Colonic mucosa (tissue), 4 donors: ENCODE data around the gene RASGRP2. TPM values are rescaled to one million over a fixed set of nuclear protein-coding genes. Genes with fewer than 3 reads are reported as not detected.

Experiments used
- DNase-seq: peaks from one replicate; pipeline ENCODE4 v3.0.0-alpha.2; 2020
- H3K27ac ChIP-seq: fragments of 200-600 bp; one replicate; pipeline ENCODE4 v1.8.0; 2021
- H3K27me3 ChIP-seq: fragments of 200-600 bp; one replicate; pipeline ENCODE4 v1.8.0; 2021
- H3K36me3 ChIP-seq: fragments of 200-600 bp; one replicate; pipeline ENCODE4 v1.8.0; 2021
- H3K4me1 ChIP-seq: fragments of 200-600 bp; one replicate; pipeline ENCODE4 v1.8.0; 2021; ENCODE audit warnings: mild to moderate bottlenecking
- H3K4me3 ChIP-seq: fragments of 200-600 bp; one replicate; pipeline ENCODE4 v1.8.0; 2021
- H3K9ac ChIP-seq, 2 donors: one replicate each; pipeline ENCODE4 v1.7.0; 2013; ENCODE audit warnings: control low read depth in 2 of 2, low read depth in 2 of 2, low read length in 2 of 2
- H3K9me3 ChIP-seq: fragments of 200-600 bp; one replicate; pipeline ENCODE4 v1.8.0; 2021
- CTCF ChIP-seq: fragments of 200-600 bp; IDR thresholded peaks from one replicate; pipeline ENCODE4 v1.8.0; 2022; ENCODE audit warnings: antibody characterized with exemption, mild to moderate bottlenecking
- intact Hi-C: fragments of 100-400 bp; cut with DNase I; formaldehyde crosslinking; loops from one replicate; pipeline ENCODE4 v1.14.1; 2022
- total RNA-seq, 2 donors: library from RNA; stranded (reverse); fragmentation: NEBNext Ultra II Directional in 1 of 2; extraction: Animal tissue kit (Norgen Biotek cat#: 25700) in 1 of 2; gene quantifications; one replicate each; pipeline ENCODE4 v1.2.1, GENCODE V29; 2021
- donor health status: healthy.
- donor health status: DM: no; HTN: no; CAD: no.
- donor health status: DM: no; HTN: no; CAD: no.

Gene RASGRP2
- total RNA-seq, 2 donors from 2014 or later, result 2.8 to 3.5 TPM

GRCh38 chr11:64715756-64716472 lies 28.0 kb downstream of the RASGRP2 start:
- DNase-seq, result no peak
- no peaks in the 10 kb centered on the region for H3K9me3 ChIP-seq
- intact Hi-C loops, result no loop called here
- peaks cover 68% of the 10 kb centered on the region for H3K27me3 ChIP-seq
- H3K4me1 ChIP-seq, result no peaks in the 10 kb centered on the region
- H3K36me3 ChIP-seq, result no peaks in the 10 kb centered on the region
- TF ChIP-seq CTCF, result no peak
- no peak overlapping the region for H3K27ac ChIP-seq
- no peak overlapping the region for H3K9ac ChIP-seq
- H3K4me3 ChIP-seq, result no peak overlapping the region

GRCh38 chr11:64715110-64715509 lies 28.8 kb downstream of the RASGRP2 start:
- Histone ChIP-seq H3K4me3 (no peak overlapping the region), H3K9ac (no peak overlapping the region), H3K27me3 (peaks cover 74% of the 10 kb centered on the region), H3K9me3 (no peaks in the 10 kb centered on the region), H3K4me1 (no peaks in the 10 kb centered on the region), H3K36me3 (no peaks in the 10 kb centered on the region), H3K27ac (no peak overlapping the region)
- intact Hi-C loops, result no loop called here
- no peak for DNase-seq
- TF ChIP-seq CTCF, result no peak

DNA sequence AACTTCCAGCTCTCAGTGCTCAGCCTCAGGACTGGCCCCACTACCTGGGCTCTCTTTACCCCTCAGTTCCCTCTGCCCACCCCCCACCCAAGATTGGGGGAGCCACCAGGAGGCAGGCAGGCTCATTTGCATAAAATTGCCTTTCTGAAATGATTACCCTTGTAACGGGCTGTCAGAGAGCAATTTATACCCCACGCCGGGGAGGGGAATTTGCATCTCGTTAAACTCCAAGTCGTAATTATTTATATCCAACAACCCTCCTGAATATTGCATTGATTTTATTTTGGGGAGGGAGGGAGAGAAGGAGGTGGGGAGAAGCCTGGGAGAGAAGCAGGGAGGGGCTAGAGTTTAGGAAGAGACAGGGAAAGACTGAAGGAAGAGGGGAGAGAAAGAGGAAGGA lies 29.3 kb downstream of the RASGRP2 start:
- Histone ChIP-seq H3K36me3 (no peaks in the 10 kb centered on the region), H3K4me3 (no peak overlapping the region), H3K9me3 (no peaks in the 10 kb centered on the region), H3K27me3 (peaks cover 71% of the 10 kb centered on the region), H3K27ac (no peak overlapping the region), H3K9ac (no peak overlapping the region), H3K4me1 (no peaks in the 10 kb centered on the region)
- DNase-seq, result no peak
- no peak for TF ChIP-seq CTCF
- intact Hi-C loops, result no loop called here

DNA sequence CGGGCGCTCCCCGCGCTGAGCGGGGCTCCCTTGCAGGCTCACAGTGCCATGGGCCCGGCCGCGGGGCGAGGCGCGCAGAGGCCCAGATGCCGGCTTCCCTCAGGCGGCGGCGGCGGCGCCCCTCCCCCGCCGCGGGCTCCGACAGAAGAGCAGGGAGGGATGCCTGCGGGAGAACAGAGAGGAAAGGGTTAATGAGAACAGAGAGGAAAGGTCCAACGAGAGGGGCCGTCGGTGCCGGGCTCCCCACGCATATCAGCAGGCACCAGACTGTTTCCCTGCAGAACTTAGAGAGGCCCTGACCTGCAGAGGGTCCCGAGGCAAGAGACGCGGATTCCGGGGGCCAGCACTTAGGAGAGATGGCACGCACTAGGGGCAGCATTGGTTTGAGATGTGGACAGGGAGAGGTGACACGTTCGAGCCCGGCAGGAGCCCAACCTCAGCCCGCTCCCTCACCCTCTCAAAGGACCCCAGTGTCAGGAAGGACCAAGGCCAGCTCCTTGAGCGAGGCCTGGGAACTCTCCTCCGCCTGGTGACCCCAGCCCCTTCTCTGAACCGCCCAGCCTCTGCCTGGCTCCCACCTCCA lies 30.1 kb downstream of the RASGRP2 start:
- H3K4me3 ChIP-seq, result no peak overlapping the region
- TF ChIP-seq CTCF, result no peak
- H3K9me3 ChIP-seq, result no peaks in the 10 kb centered on the region
- peaks cover 67% of the 10 kb centered on the region for H3K27me3 ChIP-seq
- DNase-seq, result no peak
- H3K36me3 ChIP-seq, result no peaks in the 10 kb centered on the region
- H3K9ac ChIP-seq, result no peak overlapping the region
- no peaks in the 10 kb centered on the region for H3K4me1 ChIP-seq
- intact Hi-C loops, result no loop called here
- no peak overlapping the region for H3K27ac ChIP-seq

DNA sequence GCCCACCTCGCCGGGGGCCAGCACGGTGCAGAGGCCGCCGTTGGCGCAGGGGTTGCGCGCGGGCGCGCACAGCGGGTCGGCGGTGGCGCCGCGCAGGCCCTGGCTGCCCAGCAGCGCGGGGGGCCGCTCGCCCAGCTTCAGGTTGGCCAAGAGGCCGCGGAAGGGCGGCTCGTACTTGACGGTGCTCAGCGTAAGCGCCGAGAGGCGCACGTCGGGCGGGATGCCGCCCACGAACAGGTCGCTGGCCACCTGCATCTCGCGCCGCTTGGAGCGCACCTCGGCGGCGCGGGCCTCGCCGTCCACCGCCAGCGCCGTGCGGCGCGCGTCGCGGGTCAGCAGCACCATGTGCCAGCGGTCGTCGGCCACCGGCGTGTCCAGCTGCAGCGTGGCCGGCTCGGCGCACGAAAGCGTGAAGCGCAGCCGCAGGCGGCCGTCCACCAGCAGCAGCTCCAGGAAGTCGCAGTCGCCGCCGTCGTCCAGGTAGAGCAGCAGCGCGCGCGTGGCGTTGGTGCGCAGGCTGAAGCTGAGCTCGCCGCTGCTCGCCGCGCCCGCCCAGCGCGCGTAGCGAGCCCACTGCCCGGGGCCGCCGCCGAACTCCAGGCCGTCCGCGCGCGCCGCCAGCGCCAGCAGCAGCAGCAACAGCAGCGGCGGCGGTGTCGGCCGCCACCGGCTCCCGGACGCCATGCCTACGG lies 30.8 kb downstream of the RASGRP2 start:
- no peaks in the 10 kb centered on the region for H3K4me1 ChIP-seq
- H3K4me3 ChIP-seq, result no peak overlapping the region
- no peak for TF ChIP-seq CTCF
- peaks cover 67% of the 10 kb centered on the region for H3K27me3 ChIP-seq
- no peak overlapping the region for H3K9ac ChIP-seq
- no peaks in the 10 kb centered on the region for H3K9me3 ChIP-seq
- no peaks in the 10 kb centered on the region for H3K36me3 ChIP-seq
- intact Hi-C loops, result no loop called here
- H3K27ac ChIP-seq, result no peak overlapping the region
- no peak for DNase-seq
